HG03432 (cell line): ENCODE measurements around the gene FKBP1A.
A peak's percentile ranks its signal among the peaks of the same experiment; 100 is the strongest.
"Not testable (repeated sequence)": the region's sequence is repeated elsewhere in the genome, so short reads cannot be mapped to it uniquely, and the experiment has no call there.

Experiments used
- ATAC-seq: cut with Tn5 transposase; IDR thresholded peaks from one replicate; pipeline ENCODE4 v1.9.1; 2021; ENCODE audit warnings: mild to moderate bottlenecking, moderate library complexity; ENCODE audit not compliant: unreplicated experiment

FKBP1A gene

GRCh38 chr20:1417790-1418189, 24.9 kb upstream of the FKBP1A start:
- ATAC-seq, result no peak

GRCh38 chr20:1417273-1417672, 24.4 kb upstream of the FKBP1A start:
- ATAC-seq, result no peak

- ATAC-seq, result no peak
Observed at GRCh38 chr20:1415667-1416468, 23.0 kb upstream of the FKBP1A start.

GRCh38 chr20:1414982-1415381, 22.1 kb upstream of the FKBP1A start:
- no peak for ATAC-seq

GRCh38 chr20:1405801-1406200, 12.9 kb upstream of the FKBP1A start:
- ATAC-seq, result no peak

- no peak for ATAC-seq
Observed at GRCh38 chr20:1403624-1404023, 10.8 kb upstream of the FKBP1A start.

- ATAC-seq, result no peak
Observed at GRCh38 chr20:1402149-1402548, 9.3 kb upstream of the FKBP1A start.

GRCh38 chr20:1401451-1401907, 8.6 kb upstream of the FKBP1A start:
- no peak for ATAC-seq

- ATAC-seq, result not testable (repeated sequence)
Observed at GRCh38 chr20:1399678-1400366, 7.0 kb upstream of the FKBP1A start.

GRCh38 chr20:1398185-1398584, 5.3 kb upstream of the FKBP1A start:
- not testable (repeated sequence) for ATAC-seq

GRCh38 chr20:1397710-1398109, 4.9 kb upstream of the FKBP1A start:
- no peak for ATAC-seq

- ATAC-seq, result no peak
Observed at GRCh38 chr20:1396702-1397101, 3.8 kb upstream of the FKBP1A start.

- no peak for ATAC-seq
Observed at GRCh38 chr20:1396264-1396663, 3.4 kb upstream of the FKBP1A start.

- ATAC-seq, result no peak
Observed at GRCh38 chr20:1394686-1395085, 1.8 kb upstream of the FKBP1A start.

- no peak for ATAC-seq
Observed at GRCh38 chr20:1393507-1393882, 641 bp upstream of the FKBP1A start.

- ATAC-seq, result peak; percentile 25
Observed at GRCh38 chr20:1392443-1392692, 486 bp downstream of the FKBP1A start.

GRCh38 chr20:1391640-1392442, 1.0 kb downstream of the FKBP1A start:
- ATAC-seq, result no peak

GRCh38 chr20:1390581-1391403, 2.1 kb downstream of the FKBP1A start:
- no peak for ATAC-seq

- ATAC-seq, result no peak
Observed at GRCh38 chr20:1389703-1390580, 2.9 kb downstream of the FKBP1A start.
